GM18505 (cell line): ENCODE measurements around the gene STC2.
"Not testable (repeated sequence)": the region's sequence is repeated elsewhere in the genome, so short reads cannot be mapped to it uniquely, and the experiment has no call there.

ENCODE experiments used
- ATAC-seq: cut with Tn5 transposase; IDR thresholded peaks from one replicate; pipeline ENCODE4 v1.9.1; 2021; ENCODE audit not compliant: unreplicated experiment
- POLR2A ChIP-seq: IDR thresholded peaks from 4 replicates; pipeline ENCODE4 v1.6.1; 2011; ENCODE audit warnings: borderline replicate concordance; ENCODE audit not compliant: insufficient read depth, insufficient read length; ENCODE audit errors: extremely low read depth

Gene STC2

DNA sequence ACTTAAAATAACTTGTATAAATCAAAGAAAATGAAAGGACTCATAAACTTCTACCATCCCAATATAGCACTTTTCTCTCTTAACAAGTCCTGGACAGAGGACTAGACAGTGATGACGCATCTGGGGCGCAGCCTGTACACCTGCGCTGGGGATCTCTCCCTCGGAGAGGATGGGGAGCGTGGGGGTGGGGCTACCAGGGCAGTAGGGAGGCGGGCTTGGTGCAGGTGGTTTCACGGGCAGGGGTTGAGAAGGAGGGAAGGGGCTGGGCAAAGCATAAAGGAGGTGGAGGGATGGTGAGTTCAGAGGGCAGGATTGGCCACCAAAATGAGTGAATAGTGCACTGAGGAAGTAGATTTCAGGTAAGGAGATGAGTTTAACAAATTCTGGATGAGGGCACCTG, 41.1 kb downstream of the STC2 start:
- TF ChIP-seq POLR2A = no peak
- no peak for ATAC-seq

DNA sequence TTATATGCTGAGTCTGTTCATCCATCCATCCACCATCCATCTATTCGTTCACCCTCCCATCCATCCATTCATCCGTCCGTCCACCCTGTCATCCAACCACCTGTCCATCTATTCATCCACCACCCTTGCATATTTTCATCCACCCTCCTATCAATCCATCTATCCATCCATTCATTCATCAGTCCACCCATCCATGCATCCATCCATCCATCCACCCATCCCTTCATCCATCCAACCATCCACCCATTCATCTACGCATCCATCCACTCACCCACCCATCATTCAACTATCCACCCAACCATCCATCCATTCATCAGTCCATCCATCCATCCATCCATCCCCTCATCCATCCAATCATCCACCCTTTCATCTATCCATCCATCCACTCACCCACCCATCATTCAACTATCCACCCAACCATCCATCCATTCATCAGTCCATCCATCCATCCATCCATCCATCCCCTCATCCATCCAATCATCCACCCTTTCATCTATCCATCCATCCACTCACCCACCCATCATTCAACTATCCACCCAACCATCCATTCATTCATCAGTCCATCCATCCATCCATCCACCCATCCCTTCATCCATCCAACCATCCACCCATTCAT, 43.8 kb downstream of the STC2 start:
- not testable (repeated sequence) for ATAC-seq

DNA sequence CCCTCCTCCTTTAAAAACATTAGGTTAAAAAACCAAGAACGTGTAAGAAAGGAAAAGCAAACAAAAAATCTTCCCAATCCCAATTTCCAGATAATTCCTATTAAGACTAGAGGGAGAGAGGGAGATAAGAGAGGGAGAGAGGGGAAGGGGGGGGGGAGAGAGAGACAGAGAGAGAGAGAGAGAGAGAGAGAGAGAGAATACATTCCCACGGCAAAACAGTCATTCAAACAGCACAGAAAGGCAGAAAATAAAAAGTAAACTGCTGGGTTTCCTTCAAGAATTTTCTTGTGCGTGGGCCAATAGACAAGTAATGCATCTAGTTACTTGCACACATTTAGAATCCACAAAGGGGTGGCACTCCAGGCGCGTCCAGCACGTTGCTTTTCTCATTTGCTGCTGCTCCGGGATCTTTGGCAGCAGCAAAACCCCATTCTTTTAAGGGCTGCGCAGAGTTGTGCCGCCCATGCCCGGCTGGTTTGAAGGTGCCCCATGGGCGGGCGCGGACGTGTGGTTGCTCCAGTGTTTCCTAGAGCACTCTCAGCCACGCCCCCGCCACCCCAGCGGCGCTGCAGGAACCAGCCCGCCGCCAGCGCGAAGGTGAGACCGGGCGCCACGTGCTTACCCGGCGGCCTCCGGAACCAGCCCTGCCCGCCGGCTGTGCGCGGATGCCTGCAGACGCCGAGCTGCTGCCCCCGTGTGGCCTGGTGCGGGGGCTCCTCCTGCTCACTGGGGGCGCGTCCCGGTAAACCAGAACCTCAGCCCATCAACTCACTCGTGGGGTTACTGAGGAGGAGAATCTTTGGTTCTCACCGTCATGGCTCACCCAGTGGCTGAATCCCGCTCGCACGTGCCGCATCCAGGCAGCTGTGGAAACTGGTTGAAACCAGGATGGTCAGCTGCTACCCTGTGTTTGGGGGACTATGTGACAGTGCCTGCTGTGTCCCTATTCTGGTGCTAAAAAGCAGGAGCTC, 44.6 kb downstream of the STC2 start:
- no peak for TF ChIP-seq POLR2A
- ATAC-seq = peak; percentile 91

DNA sequence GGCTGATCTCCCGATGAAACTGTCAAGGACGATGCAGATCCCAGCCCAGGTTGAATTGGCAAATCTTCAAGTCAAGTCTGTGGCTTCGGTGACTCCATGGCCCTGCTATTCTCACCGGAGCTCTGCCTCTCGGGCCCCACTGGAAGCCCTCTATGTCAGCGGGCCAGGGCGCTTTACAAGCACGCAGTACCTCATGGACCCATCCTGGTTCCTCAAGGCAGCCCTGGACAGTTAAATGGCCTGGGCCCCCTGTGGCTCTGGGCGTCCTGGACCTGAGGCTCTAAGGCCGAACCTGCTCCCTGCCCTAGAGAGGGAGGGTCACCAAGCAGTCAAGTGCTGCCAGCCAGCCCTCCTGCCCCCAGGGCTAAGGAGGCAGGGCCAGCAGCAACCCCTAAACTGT, 45.3 kb downstream of the STC2 start:
- no peak for ATAC-seq
- TF ChIP-seq POLR2A = no peak

DNA sequence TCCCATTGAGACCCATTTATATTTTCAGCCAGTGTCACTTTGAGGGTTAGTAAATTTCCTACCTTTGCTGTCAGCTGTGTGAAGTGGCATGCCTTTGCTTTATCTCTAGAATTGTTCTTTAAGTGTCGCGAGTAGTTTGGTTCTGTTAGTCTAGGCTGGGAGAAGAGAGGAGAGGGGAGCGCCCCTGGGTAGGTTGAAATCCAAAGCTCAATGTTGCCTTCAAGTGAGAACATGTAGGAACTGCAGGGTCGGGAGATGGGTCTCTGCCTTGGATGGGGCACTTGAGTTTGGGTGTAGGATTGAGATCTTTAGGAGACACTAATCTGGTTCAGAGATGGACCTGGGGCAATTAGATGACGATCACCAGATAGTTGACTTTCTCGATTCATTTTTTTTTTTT, 46.3 kb downstream of the STC2 start:
- ATAC-seq = no peak
- no peak for TF ChIP-seq POLR2A

DNA sequence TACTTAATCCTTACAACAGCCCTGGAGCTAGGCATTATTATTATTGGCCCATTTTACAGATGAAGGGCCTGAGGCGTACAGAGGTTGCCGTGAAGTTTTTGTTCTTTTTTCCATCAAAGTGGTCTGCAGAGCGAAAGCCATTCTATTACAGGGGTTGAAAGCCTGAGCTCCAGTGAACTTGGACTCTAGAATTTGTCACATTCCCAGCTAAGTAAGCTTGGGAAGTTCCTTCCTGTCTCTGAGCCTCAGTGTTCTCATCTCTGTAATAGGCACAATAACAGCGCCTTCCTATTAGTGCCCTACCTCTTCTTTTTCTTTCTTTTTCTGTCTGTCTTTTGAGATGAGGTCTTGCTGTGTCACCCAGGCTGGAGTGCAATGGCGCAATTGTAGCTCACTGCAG, 49.0 kb downstream of the STC2 start:
- ATAC-seq = no peak
- TF ChIP-seq POLR2A = no peak

DNA sequence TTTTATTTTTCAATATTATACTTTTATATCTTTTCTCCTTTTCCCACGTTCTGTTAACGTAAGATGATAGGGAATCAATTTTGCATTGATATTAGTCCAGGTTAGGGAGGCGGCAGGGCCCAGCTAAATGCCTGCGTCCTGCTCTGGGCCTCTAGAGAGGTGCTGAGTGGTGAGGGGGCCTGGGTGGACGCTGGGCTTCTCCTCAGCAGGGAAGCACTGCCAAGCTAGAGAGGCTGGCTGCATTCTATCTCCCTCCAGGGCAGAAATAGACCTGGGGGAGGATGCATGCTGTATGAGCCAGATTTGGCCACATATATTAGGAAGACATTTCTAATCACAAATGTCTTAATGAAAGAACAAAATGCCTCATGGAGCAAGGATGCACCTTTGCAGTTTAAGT, 49.6 kb downstream of the STC2 start:
- ATAC-seq = no peak
- no peak for TF ChIP-seq POLR2A

DNA sequence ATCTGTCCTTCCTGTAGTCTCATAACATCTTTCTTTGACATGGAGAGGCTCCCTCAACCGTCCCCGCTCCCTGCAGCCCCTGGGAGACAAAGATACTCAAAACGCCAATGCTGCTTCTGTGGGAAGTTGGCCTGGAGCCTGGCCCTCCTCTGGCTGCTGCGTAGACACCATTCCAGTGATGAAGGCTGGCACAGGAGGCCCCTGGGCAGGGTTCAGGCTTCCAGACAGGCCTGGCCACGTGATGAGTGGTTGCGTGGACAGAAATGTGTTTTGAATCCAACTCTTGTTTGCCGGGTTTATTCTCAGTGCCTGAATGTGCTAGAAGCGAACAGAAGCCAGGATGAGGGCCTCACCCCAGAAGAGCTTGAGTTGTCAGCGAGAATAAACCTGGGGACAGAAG, 50.0 kb downstream of the STC2 start:
- ATAC-seq = no peak
- TF ChIP-seq POLR2A = no peak

DNA sequence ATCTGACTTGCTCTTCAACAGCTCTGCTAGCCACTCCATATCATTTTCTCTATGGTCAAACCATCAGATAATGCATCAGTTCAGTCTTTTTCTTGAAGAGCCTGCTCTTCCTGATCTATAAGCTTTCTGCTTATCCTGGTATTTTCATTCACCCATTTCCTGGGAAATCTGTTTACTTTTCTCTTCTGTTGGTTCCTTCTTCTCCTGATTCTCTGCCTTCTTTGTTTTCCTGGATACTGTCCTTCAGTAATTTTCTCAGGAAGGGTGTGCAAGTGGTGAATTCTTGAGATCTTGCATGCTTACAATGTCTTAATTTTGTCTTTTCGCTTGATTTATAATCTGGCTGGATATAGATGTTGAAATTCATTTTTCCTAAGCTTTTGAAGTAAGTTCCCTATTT, 53.4 kb downstream of the STC2 start:
- ATAC-seq = no peak
- TF ChIP-seq POLR2A = no peak

DNA sequence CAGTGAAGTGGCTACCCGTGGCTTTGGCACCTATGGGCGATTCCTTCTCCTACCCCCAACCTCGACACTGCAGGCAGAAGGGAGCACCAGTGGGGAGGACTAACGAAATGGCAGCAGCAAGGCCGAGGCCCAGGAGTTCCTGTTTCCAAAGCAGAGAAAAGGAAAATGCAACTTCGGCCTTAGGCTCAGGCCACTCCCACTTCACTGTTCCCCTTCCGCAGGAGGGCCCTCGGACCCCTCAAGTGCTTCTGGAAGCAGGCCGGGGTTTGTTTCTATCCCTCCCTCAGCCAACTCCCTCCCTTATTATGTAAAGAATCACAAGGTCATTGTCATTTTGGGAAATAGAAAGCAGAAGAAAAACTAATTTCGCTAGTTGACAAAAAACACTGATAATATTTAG, 56.8 kb downstream of the STC2 start:
- peak; percentile 36 for TF ChIP-seq POLR2A
- ATAC-seq = no peak

DNA sequence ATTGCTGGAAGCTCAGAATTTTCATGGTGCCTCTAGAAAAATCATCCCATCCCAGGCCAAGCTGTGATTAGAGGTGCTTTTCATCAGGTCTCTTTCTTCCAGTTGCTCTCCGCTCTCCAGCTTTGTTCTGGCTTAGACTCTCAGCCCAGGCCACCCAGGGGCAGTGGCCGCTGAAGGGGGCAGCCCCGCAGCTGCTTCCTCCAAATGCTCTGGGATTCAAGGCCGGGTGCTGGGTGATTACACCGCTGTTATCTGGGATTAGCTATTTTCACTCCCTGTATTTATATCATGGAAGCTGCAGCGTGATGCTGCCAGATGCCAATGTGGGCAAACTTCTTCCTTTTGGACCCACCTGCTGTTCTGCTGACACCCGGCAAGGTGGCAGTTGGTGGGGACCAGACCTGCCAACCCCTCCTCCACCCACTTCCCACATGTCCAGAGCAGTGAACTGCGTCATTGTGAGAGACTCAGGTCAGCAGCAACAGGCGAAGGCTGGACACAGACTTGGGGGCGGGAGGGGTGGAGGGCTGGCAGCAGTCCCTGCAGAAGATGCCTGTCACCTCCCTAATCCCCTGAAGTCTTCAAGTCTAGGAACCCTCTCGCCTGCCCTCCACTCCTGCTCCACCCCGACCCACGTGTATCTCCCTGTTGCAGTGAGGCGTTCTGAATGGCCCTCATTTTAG, 59.3 kb downstream of the STC2 start:
- TF ChIP-seq POLR2A = no peak
- ATAC-seq = no peak

DNA sequence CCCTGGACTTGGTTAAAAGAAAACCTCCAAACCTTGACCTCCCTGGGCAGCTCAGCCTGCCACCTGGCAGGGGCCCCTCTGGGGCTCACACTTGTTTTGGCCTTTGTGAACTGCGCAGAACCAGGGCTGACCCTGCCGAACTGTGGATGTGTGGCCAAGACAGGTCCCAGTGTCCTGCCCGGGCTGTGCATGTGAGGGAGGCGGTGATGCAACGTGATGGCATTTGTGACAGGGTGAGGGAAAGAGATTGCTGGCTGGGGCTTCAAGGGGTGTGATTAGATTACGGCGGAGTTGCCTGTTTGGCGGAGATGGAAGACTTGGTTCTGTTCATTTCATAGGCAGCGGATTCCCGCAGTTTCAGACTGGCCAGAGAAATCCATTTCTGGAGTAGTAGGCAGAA, 62.8 kb downstream of the STC2 start:
- TF ChIP-seq POLR2A = no peak
- no peak for ATAC-seq
